Thyroid gland (tissue), 4 donors: ENCODE data around the gene STEAP1B. TPM values are rescaled to one million over a fixed set of nuclear protein-coding genes. Genes with fewer than 3 reads are reported as not detected.

Experiments used
- DNase-seq, 2 donors: peaks; one replicate each; pipeline ENCODE4 v3.0.0-alpha.2; 2019
- H3K27ac ChIP-seq, 3 donors: fragments of 200-600 bp; sonication (generic); 1 replicate in 2 of 3; 2 replicates in 1 of 3; pipeline ENCODE4 v1.5.1; 2016 to 2019; ENCODE audit warnings: mild to moderate bottlenecking in 1 of 3, moderate library complexity in 1 of 3
- H3K27me3 ChIP-seq: fragments of 200-600 bp; sonication (generic); one replicate; pipeline ENCODE4 v1.5.1; 2019
- H3K36me3 ChIP-seq, 2 donors: fragments of 200-600 bp; sonication (generic); one replicate each; pipeline ENCODE4 v1.5.1; 2016 to 2019
- H3K4me1 ChIP-seq, 2 donors: fragments of 200-600 bp; sonication (generic); one replicate each; pipeline ENCODE4 v1.5.1; 2017 to 2019
- H3K4me3 ChIP-seq, 3 donors: fragments of 200-600 bp; sonication (generic); replicated peaks in 1 of 3; 1 replicate in 2 of 3; 2 replicates in 1 of 3; pipeline ENCODE4 v1.5.1; 2016; ENCODE audit warnings: mild to moderate bottlenecking in 1 of 3
- H3K9me3 ChIP-seq: fragments of 200-600 bp; sonication (generic); one replicate; pipeline ENCODE4 v1.5.1; 2017
- POLR2A ChIP-seq, 2 donors: fragments of 450-650 bp; IDR thresholded peaks; one replicate each; pipeline ENCODE4 v1.6.1; 2017; ENCODE audit warnings: antibody characterized with exemption in 2 of 2, mild to moderate bottlenecking in 2 of 2, moderate library complexity in 1 of 2
- WGBS, 2 donors: methylation state at CpG; one replicate each; pipeline ENCODE4 v1.1.5; 2017; 5-methylcytosine and 5-hydroxymethylcytosine counted together
- intact Hi-C: fragments of 100-400 bp; cut with DNase I; formaldehyde crosslinking; loops from one replicate; pipeline ENCODE4 v1.15.1; 2023
- total RNA-seq, 4 donors: library from RNA; depleted of rRNA; stranded (reverse); fragments of >200 nt; gene quantifications; one replicate each; pipeline ENCODE4 v1.2.3, GENCODE V29; 2016
- TF ChIP-seq, protein P1 (sequence below), 6 experiments: fragments of 200-600 bp in 3 of 6; fragments of 450-650 bp in 3 of 6; sonication (generic) in 3 of 6; IDR thresholded peaks; one replicate each; pipeline ENCODE4 v1.5.1; 2016 to 2019; ENCODE audit warnings: antibody characterized with exemption in 6 of 6, mild to moderate bottlenecking in 2 of 6, inconsistent platforms in 1 of 6, moderate library complexity in 1 of 6

The STEAP1B gene
- total RNA-seq, 4 donors from 2014 or later: 0.33 to 0.40 TPM; not detected in 2

- H3K27me3 ChIP-seq: no peaks in the 10 kb centered on the region
- no peaks in the 10 kb centered on the region for H3K9me3 ChIP-seq
- 30% methylated on average over 4 of the region's 4 CpGs for WGBS, 2 donors
- intact Hi-C loops: no loop called here
- H3K4me1 ChIP-seq: no peaks in the 10 kb centered on the region
- H3K36me3 ChIP-seq: no peaks in the 10 kb centered on the region
- TF ChIP-seq, protein P1, sequence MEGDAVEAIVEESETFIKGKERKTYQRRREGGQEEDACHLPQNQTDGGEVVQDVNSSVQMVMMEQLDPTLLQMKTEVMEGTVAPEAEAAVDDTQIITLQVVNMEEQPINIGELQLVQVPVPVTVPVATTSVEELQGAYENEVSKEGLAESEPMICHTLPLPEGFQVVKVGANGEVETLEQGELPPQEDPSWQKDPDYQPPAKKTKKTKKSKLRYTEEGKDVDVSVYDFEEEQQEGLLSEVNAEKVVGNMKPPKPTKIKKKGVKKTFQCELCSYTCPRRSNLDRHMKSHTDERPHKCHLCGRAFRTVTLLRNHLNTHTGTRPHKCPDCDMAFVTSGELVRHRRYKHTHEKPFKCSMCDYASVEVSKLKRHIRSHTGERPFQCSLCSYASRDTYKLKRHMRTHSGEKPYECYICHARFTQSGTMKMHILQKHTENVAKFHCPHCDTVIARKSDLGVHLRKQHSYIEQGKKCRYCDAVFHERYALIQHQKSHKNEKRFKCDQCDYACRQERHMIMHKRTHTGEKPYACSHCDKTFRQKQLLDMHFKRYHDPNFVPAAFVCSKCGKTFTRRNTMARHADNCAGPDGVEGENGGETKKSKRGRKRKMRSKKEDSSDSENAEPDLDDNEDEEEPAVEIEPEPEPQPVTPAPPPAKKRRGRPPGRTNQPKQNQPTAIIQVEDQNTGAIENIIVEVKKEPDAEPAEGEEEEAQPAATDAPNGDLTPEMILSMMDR (IDR thresholded peaks at IDR 0.05): no peak
- TF ChIP-seq POLR2A (IDR thresholded peaks at IDR 0.05): no peak
- DNase-seq: peak; percentile 66 to 89
- H3K27ac ChIP-seq: no peak overlapping the region
- no peak overlapping the region for H3K4me3 ChIP-seq
These were observed 19.4 kb downstream of the STEAP1B start for GRCh38 chr7:22480523-22481075.

DNA sequence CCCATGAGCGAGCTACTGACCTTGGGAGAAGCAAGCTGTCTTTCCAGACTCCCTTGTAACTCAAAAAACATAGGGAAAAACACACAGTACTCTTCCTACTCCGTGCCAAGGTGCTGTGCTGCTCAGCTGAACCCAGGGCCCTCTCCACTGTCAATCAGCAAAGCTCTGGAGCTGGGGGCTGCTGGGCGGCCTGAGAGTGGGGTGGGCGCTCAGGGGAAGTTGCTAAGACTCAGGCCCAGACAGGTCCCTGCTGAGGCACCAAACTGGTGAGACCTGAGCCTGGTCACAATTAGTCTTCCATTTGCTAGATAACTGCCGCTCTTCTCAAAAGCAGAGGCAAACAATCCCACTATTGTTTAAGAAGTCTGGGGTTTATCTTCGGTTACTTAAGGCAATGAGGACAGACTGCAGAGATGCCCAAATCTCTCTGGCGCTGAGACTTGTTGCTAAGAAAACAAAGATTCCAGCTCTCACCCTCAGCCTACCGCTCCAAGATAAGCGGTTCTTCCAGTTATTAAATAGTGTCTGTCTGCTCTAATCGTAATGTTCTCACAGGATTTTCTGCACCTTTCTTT, 22.0 kb downstream of the STEAP1B start:
- intact Hi-C loops: no loop called here
- DNase-seq: no peak
- Histone ChIP-seq H3K4me1 (no peaks in the 10 kb centered on the region), H3K36me3 (no peaks in the 10 kb centered on the region), H3K27me3 (no peaks in the 10 kb centered on the region), H3K27ac (no peak overlapping the region), H3K4me3 (no peak overlapping the region), H3K9me3 (no peaks in the 10 kb centered on the region)
- WGBS, 2 donors: 54 to 83% methylated on average over 10 of the region's 10 CpGs
- TF ChIP-seq POLR2A (IDR thresholded peaks at IDR 0.05): no peak
- TF ChIP-seq, protein P1 (IDR thresholded peaks at IDR 0.05): no peak

DNA sequence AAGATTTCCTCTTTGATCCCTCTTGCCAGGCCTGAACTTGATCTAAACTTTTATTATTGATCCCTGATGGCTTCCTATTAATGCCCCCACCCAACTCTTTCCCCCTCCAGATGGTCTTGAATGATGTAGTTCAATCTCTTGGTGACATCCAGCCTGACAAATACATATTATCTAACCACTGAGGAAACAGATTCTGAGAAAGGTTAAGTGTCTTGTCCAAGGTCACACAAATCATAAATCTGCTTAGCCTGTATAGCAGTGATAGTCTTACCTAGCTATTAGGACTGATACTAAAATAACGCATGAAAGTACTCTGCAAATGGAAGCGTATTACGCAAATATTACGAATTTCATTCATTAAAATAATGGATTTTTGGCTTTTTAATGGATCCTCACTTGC, 22.7 kb downstream of the STEAP1B start:
- H3K4me3 ChIP-seq: no peak overlapping the region
- WGBS, 2 donors: 97% methylated on average over 4 of the region's 4 CpGs
- no peak overlapping the region for H3K27ac ChIP-seq
- no peak for TF ChIP-seq POLR2A (IDR thresholded peaks at IDR 0.05)
- TF ChIP-seq, protein P1 (IDR thresholded peaks at IDR 0.05): no peak
- H3K4me1 ChIP-seq: no peaks in the 10 kb centered on the region
- no peak for DNase-seq
- no peaks in the 10 kb centered on the region for H3K27me3 ChIP-seq
- H3K9me3 ChIP-seq: no peaks in the 10 kb centered on the region
- intact Hi-C loops: no loop called here
- H3K36me3 ChIP-seq: no peaks in the 10 kb centered on the region

DNA sequence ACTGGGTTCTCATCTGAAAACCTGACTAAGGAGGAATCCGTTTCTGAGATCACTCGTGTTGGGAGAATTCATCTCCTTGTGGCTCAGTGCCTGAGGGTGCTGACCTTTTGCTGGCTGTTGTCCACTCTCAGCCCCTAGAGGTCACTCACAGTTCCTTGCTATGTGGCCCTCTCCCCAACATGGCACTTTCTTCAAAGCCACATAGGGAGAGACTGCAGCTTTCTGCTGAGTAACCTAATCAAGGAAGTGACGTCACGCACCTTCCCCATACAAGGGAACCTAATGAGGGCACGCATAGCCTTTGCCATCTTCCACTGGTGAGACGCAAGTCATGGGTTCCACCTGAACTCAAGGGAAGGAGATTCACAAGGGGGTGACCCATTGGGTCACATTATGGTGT, 23.2 kb downstream of the STEAP1B start:
- WGBS, 2 donors: 99 to 100% methylated on average over 6 of the region's 6 CpGs

DNA sequence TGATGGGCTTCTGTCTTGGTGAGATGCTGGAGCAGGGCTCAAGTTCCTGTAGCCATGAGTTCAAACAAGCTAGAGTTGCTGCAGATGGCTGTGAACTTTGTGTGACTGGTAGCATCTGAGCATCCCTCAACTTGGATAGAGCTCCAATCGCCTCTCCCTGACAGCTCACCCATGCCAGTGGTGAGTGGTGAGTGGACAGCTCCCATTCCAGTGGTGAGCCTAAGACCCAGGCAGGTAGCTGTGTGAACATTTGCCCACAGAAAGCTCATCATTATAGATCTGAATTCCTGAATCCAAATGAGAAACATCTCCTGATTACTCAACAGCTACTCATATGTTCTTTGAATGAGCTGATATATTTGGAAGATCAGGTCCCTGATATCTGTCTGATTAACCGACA, 25.3 kb downstream of the STEAP1B start:
- no peaks in the 10 kb centered on the region for H3K36me3 ChIP-seq
- no peaks in the 10 kb centered on the region for H3K27me3 ChIP-seq
- H3K4me3 ChIP-seq: no peak overlapping the region
- no peak overlapping the region for H3K27ac ChIP-seq
- intact Hi-C loops: no loop called here
- no peaks in the 10 kb centered on the region for H3K4me1 ChIP-seq
- no peaks in the 10 kb centered on the region for H3K9me3 ChIP-seq
- TF ChIP-seq POLR2A (IDR thresholded peaks at IDR 0.05): no peak
- TF ChIP-seq, protein P1 (IDR thresholded peaks at IDR 0.05): no peak
- DNase-seq: no peak
- 88 to 94% methylated on average over 2 of the region's 2 CpGs for WGBS, 2 donors

More for the DNA sequence above, 23.2 kb downstream of the STEAP1B start:
- no peak overlapping the region for H3K4me3 ChIP-seq
- H3K9me3 ChIP-seq: no peaks in the 10 kb centered on the region
- TF ChIP-seq POLR2A (IDR thresholded peaks at IDR 0.05): no peak
- TF ChIP-seq, protein P1 (IDR thresholded peaks at IDR 0.05): no peak
- H3K27me3 ChIP-seq: no peaks in the 10 kb centered on the region
- no peaks in the 10 kb centered on the region for H3K4me1 ChIP-seq
- no peak for DNase-seq
- intact Hi-C loops: no loop called here
- no peaks in the 10 kb centered on the region for H3K36me3 ChIP-seq
- H3K27ac ChIP-seq: no peak overlapping the region
